Chondrocyte (in vitro differentiated cells): ENCODE data around the gene TRPV6. TPM values are rescaled to one million over a fixed set of nuclear protein-coding genes. Genes with fewer than 3 reads are reported as not detected.

Experiments
- DNase-seq: peaks from one replicate; pipeline ENCODE4 v3.0.0; 2021; ENCODE audit warnings: mixed read lengths, low spot score
- H3K27ac Mint-ChIP-seq: one replicate; pipeline ENCODE4 v1.8.0; 2021; ENCODE audit warnings: mild to moderate bottlenecking, moderate library complexity, mixed read lengths; ENCODE audit not compliant: unreplicated experiment
- H3K27me3 Mint-ChIP-seq: 2 replicates; pipeline ENCODE4 v1.8.0; 2021; ENCODE audit warnings: low read depth, mixed read lengths
- H3K36me3 Mint-ChIP-seq: 2 replicates; pipeline ENCODE4 v1.8.0; 2021; ENCODE audit warnings: low read depth, mixed read lengths
- H3K4me1 Mint-ChIP-seq: 2 replicates; pipeline ENCODE4 v1.8.0; 2021; ENCODE audit warnings: low read depth, mild to moderate bottlenecking, mixed read lengths
- H3K4me3 Mint-ChIP-seq: one replicate; pipeline ENCODE4 v1.8.0; 2021; ENCODE audit warnings: mild to moderate bottlenecking, moderate library complexity, mixed read lengths; ENCODE audit not compliant: unreplicated experiment
- H3K9me3 Mint-ChIP-seq: 2 replicates; pipeline ENCODE4 v1.8.0; 2021; ENCODE audit warnings: low read depth, mixed read lengths
- total RNA-seq: library from RNA; stranded (reverse); gene quantifications from 3 replicates; pipeline ENCODE4 v1.2.1, GENCODE V29; 2021
- TF ChIP-seq, protein P1 (sequence below): fragments of 200-600 bp; sonication (generic); IDR thresholded peaks from 2 replicates; pipeline ENCODE4 v1.5.0; 2021; ENCODE audit warnings: antibody characterized with exemption, mild to moderate bottlenecking, moderate library complexity

The TRPV6 gene
- total RNA-seq, 1 donor from 2014 or later = not detected

DNA sequence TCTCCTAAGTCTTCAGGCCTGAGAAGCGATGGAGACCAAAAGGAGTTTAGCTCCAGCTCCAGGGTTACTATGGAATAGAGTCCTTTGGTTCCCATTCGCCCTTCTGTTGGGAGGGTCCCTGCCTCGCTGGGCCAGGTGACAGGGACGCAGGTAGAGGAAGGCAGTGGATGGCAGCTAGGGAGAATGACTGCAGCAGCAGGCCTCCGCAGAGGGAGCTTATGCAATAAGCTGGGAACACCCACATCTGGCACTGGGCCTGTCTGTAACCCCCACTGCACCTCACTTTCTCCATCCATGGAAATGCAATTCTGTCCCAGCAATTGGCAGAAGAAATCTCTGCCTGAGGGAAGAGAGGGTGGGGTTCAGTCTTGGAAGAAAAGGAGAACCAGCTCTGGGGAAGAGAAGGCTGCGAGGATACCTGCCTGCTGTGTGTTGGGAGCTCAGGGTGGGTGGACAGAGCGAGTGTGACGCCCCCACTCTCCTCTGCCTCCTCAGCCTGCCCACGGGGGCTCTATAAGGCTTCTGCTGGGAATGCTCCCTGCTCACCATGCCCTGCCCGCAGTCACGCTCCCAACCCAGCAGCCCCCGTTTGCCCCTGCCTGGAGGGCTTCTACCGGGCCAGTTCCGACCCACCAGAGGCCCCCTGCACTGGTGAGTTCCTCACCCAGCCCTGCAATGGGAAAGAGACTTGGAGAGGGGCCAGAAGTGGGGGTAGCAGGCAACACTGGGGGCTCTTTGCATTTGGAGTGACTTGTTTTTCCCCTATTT, 20.4 kb downstream of the TRPV6 start:
- TF ChIP-seq, protein P1, sequence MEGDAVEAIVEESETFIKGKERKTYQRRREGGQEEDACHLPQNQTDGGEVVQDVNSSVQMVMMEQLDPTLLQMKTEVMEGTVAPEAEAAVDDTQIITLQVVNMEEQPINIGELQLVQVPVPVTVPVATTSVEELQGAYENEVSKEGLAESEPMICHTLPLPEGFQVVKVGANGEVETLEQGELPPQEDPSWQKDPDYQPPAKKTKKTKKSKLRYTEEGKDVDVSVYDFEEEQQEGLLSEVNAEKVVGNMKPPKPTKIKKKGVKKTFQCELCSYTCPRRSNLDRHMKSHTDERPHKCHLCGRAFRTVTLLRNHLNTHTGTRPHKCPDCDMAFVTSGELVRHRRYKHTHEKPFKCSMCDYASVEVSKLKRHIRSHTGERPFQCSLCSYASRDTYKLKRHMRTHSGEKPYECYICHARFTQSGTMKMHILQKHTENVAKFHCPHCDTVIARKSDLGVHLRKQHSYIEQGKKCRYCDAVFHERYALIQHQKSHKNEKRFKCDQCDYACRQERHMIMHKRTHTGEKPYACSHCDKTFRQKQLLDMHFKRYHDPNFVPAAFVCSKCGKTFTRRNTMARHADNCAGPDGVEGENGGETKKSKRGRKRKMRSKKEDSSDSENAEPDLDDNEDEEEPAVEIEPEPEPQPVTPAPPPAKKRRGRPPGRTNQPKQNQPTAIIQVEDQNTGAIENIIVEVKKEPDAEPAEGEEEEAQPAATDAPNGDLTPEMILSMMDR = no peak
- Mint-ChIP-seq H3K4me1 (no peaks in the 10 kb centered on the region), H3K4me3 (no peak overlapping the region), H3K36me3 (no peaks in the 10 kb centered on the region), H3K27me3 (peaks cover 36% of the 10 kb centered on the region), H3K9me3 (no peaks in the 10 kb centered on the region), H3K27ac (no peak overlapping the region)
- no peak for DNase-seq

DNA sequence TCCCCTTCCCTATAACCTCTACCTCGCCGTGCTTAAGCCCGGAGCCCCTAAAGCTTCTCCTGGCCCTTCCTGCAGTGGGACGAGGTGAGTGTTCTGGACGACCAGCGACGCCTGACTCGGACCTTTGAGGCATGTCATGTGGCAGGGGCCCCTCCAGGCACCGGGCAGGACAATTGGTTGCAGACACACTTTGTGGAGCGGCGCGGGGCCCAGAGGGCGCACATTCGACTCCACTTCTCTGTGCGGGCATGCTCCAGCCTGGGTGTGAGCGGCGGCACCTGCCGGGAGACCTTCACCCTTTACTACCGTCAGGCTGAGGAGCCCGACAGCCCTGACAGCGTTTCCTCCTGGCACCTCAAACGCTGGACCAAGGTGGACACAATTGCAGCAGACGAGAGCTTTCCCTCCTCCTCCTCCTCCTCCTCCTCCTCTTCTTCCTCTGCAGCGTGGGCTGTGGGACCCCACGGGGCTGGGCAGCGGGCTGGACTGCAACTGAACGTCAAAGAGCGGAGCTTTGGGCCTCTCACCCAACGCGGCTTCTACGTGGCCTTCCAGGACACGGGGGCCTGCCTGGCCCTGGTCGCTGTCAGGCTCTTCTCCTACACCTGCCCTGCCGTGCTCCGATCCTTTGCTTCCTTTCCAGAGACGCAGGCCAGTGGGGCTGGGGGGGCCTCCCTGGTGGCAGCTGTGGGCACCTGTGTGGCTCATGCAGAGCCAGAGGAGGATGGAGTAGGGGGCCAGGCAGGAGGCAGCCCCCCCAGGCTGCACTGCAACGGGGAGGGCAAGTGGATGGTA, 21.5 kb downstream of the TRPV6 start:
- H3K27ac Mint-ChIP-seq = no peak overlapping the region
- TF ChIP-seq, protein P1 = no peak
- H3K4me1 Mint-ChIP-seq = no peaks in the 10 kb centered on the region
- H3K36me3 Mint-ChIP-seq = no peaks in the 10 kb centered on the region
- DNase-seq = peak; percentile 92
- H3K9me3 Mint-ChIP-seq = no peaks in the 10 kb centered on the region
- no peak overlapping the region for H3K4me3 Mint-ChIP-seq
- peaks cover 40% of the 10 kb centered on the region for H3K27me3 Mint-ChIP-seq

DNA sequence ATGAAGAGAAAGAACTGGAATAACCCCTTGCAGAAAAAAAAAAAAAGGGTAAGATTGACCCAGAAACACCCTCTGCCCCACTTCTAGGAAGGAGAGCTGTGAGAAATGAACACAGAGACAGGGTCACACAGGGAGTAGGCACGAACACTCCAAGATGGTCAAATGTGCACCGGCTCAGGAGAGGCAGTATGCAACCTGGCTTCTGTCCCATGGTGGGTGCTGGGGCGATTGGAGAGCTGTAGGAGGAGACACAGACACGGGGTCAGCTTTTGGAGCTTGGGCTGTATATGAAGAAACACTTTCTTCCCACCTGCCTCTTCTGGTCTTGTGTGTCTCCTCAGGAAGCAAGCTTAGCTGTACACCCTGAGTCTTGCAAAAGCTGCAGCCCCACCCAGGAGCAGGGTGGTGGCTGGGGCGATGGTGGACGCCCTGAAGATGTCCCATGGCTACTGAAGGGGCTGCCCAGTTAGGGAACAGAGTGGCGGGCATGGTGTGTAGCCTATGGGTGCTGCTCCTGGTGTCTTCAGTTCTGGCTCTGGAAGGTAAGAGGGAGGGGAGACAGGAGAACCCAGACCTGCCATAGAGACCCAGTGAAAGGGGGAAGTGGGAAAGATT, 22.7 kb downstream of the TRPV6 start:
- Mint-ChIP-seq H3K27ac (no peak overlapping the region), H3K9me3 (no peaks in the 10 kb centered on the region), H3K36me3 (no peaks in the 10 kb centered on the region), H3K27me3 (peaks cover 40% of the 10 kb centered on the region), H3K4me1 (no peaks in the 10 kb centered on the region), H3K4me3 (no peak overlapping the region)
- no peak for DNase-seq
- TF ChIP-seq, protein P1 = no peak

DNA sequence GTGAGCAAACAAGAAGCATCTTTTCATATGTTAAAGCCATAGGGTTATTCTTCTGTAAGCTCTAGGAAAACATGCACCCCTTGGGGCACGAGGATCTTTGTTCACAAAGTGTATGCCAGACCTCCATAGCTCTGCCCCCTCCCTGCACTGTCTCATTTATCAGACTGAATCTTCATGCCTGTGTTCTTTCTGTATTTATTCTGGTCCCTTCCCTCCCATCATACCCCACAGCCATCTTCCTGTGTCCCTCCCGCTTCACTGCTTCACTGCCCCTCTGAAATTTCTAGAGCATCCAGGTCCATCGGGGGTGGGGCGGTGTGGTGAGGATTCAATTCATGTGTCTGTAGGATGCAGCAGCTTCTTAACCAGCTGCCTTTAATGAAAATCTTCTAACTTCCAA, 23.2 kb downstream of the TRPV6 start:
- no peak overlapping the region for H3K27ac Mint-ChIP-seq
- TF ChIP-seq, protein P1 = no peak
- H3K4me3 Mint-ChIP-seq = no peak overlapping the region
- H3K36me3 Mint-ChIP-seq = no peaks in the 10 kb centered on the region
- H3K9me3 Mint-ChIP-seq = no peaks in the 10 kb centered on the region
- H3K27me3 Mint-ChIP-seq = peaks cover 41% of the 10 kb centered on the region
- no peak for DNase-seq
- H3K4me1 Mint-ChIP-seq = no peaks in the 10 kb centered on the region

DNA sequence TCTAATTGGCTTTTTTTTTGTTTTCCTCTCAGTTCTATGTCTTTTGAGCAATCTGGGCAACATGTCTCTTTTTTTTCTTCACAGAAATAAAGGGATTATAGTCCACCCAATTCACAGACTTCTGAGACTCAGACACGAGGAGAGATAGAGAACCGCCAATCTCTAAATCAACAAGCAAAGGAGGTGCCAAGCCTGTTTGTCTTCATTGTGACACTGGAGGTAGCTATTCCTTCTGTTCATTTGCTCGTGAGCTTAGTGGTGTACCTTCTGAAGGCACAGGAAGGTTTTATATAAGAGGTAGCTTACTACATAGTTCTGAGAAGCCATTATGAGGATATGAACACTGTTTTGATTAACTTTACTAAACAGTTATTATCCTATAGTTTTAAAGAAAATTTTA, 24.6 kb downstream of the TRPV6 start:
- TF ChIP-seq, protein P1 = no peak
- Mint-ChIP-seq H3K9me3 (no peaks in the 10 kb centered on the region), H3K27ac (no peak overlapping the region), H3K27me3 (peaks cover 48% of the 10 kb centered on the region), H3K4me3 (no peak overlapping the region), H3K4me1 (no peaks in the 10 kb centered on the region), H3K36me3 (no peaks in the 10 kb centered on the region)
- no peak for DNase-seq
